Nephron (organoid): ENCODE data around the gene PTGES3L.
A peak's percentile ranks its signal among the peaks of the same experiment; 100 is the strongest.

Experiments
- H3K27ac Mint-ChIP-seq, 3 experiments: 2 replicates each; pipeline ENCODE4 v1.8.0; 2020; ENCODE audit warnings: mixed read lengths in 3 of 3, mild to moderate bottlenecking in 2 of 3, moderate library complexity in 1 of 3
- H3K27me3 Mint-ChIP-seq: 2 replicates; pipeline ENCODE4 v1.8.0; 2021; ENCODE audit warnings: low read depth, mild to moderate bottlenecking, moderate library complexity, mixed read lengths
- H3K36me3 Mint-ChIP-seq: 2 replicates; pipeline ENCODE4 v1.8.0; 2020; ENCODE audit warnings: low read depth, mixed read lengths
- H3K4me1 Mint-ChIP-seq: 2 replicates; pipeline ENCODE4 v1.8.0; 2020; ENCODE audit warnings: mixed read lengths
- H3K4me3 Mint-ChIP-seq, 3 experiments: 2 replicates each; pipeline ENCODE4 v1.8.0; 2020; ENCODE audit warnings: mild to moderate bottlenecking in 3 of 3, mixed read lengths in 3 of 3, moderate library complexity in 2 of 3
- H3K9me3 Mint-ChIP-seq: 2 replicates; pipeline ENCODE4 v1.8.0; 2020; ENCODE audit warnings: mixed read lengths
- CTCF ChIP-seq, 3 experiments: fragments of 200-600 bp; sonication (generic); IDR thresholded peaks; one replicate each; pipeline ENCODE4 v1.5.0; 2021; ENCODE audit warnings: antibody characterized with exemption in 3 of 3; ENCODE audit not compliant: unreplicated experiment in 3 of 3

Gene PTGES3L

GRCh38 chr17:43025766-43026537, 46.1 kb upstream of the PTGES3L start:
- no peaks in the 10 kb centered on the region for H3K27me3 Mint-ChIP-seq
- H3K27ac Mint-ChIP-seq: peak overlapping the region in 2 of 3 experiments; percentile 61 to 89
- peaks cover 36% of the 10 kb centered on the region for H3K4me1 Mint-ChIP-seq
- H3K4me3 Mint-ChIP-seq: peak overlapping the region; percentile 93 to 94 (median 94)
- H3K36me3 Mint-ChIP-seq: no peaks in the 10 kb centered on the region
- no peak for TF ChIP-seq CTCF (IDR thresholded peaks at IDR 0.05; ENCODE audit: unreplicated experiment in 3 of 3)
- H3K9me3 Mint-ChIP-seq: no peaks in the 10 kb centered on the region

GRCh38 chr17:43025290-43025657, 45.4 kb upstream of the PTGES3L start:
- Mint-ChIP-seq H3K4me1 (peaks cover 33% of the 10 kb centered on the region), H3K27me3 (no peaks in the 10 kb centered on the region), H3K27ac (peak overlapping the region; percentile 59 to 91 (median 89)), H3K4me3 (peak overlapping the region; percentile 93 to 94 (median 94)), H3K36me3 (no peaks in the 10 kb centered on the region), H3K9me3 (no peaks in the 10 kb centered on the region)
- TF ChIP-seq CTCF (IDR thresholded peaks at IDR 0.05; ENCODE audit: unreplicated experiment in 3 of 3): no peak

GRCh38 chr17:43024407-43025289, 44.8 kb upstream of the PTGES3L start, which contains the start of gene RND2:
TSS of gene RND2 (plus strand) at chr17:43025231. CDS start at chr17:43025348, 117 bp downstream.
- Mint-ChIP-seq H3K4me1 (peaks cover 35% of the 10 kb centered on the region), H3K4me3 (peak within 1 kb of the TSS; percentile 93 to 94 (median 94)), H3K36me3 (no peaks in the 10 kb centered on the region), H3K9me3 (no peaks in the 10 kb centered on the region), H3K27ac (peak within 1 kb of the TSS; percentile 90 to 94 (median 91)), H3K27me3 (no peaks in the 10 kb centered on the region)
- peak; percentile 61 to 75 (median 71) for TF ChIP-seq CTCF (IDR thresholded peaks at IDR 0.05; ENCODE audit: unreplicated experiment in 3 of 3)

GRCh38 chr17:43021741-43022512, 42.0 kb upstream of the PTGES3L start, which contains the start of gene VAT1:
TSS of gene VAT1 (minus strand) at chr17:43022385. CDS start at chr17:43022322, 63 bp downstream.
- Mint-ChIP-seq H3K27ac (peak within 1 kb of the TSS; percentile 79 to 91 (median 86)), H3K9me3 (no peaks in the 10 kb centered on the region), H3K36me3 (peaks cover 9% of the 10 kb centered on the region), H3K4me1 (peaks cover 35% of the 10 kb centered on the region), H3K27me3 (no peaks in the 10 kb centered on the region), H3K4me3 (peak within 1 kb of the TSS; percentile 93 to 95 (median 95))
- no peak for TF ChIP-seq CTCF (IDR thresholded peaks at IDR 0.05; ENCODE audit: unreplicated experiment in 3 of 3)

- no peaks in the 10 kb centered on the region for H3K27me3 Mint-ChIP-seq
- peaks cover 10% of the 10 kb centered on the region for H3K36me3 Mint-ChIP-seq
- peak overlapping the region; percentile 93 to 95 (median 95) for H3K4me3 Mint-ChIP-seq
- peaks cover 30% of the 10 kb centered on the region for H3K4me1 Mint-ChIP-seq
- peak overlapping the region; percentile 79 to 91 (median 86) for H3K27ac Mint-ChIP-seq
- TF ChIP-seq CTCF (IDR thresholded peaks at IDR 0.05; ENCODE audit: unreplicated experiment in 3 of 3): no peak
- no peaks in the 10 kb centered on the region for H3K9me3 Mint-ChIP-seq
Observed at GRCh38 chr17:43020789-43021740, 41.2 kb upstream of the PTGES3L start.
